GM12872 (cell line): Measurements from ENCODE around the gene DDA1.
A peak's percentile ranks its signal among the peaks of the same experiment; 100 is the strongest.

ENCODE experiments used
- CTCF ChIP-seq: IDR thresholded peaks from 3 replicates; pipeline ENCODE4 v1.5.1; 2011; ENCODE audit warnings: low read depth, mild to moderate bottlenecking, low read length, moderate library complexity; ENCODE audit not compliant: insufficient read depth

The DDA1 gene

GRCh38 chr19:17309198-17309964, at the start of gene DDA1:
Gene DDA1, plus strand, starts transcription at chr19:17309563. Its CDS starts 92 bp downstream, at chr19:17309655.
- TF ChIP-seq CTCF = no peak

- no peak for TF ChIP-seq CTCF
These were observed 49.4 kb upstream of the DDA1 start for GRCh38 chr19:17259934-17260333.

- peak; percentile 99 for TF ChIP-seq CTCF
These were observed 48.5 kb upstream of the DDA1 start for GRCh38 chr19:17260842-17261325.

GRCh38 chr19:17262557-17262956, 46.8 kb upstream of the DDA1 start:
- no peak for TF ChIP-seq CTCF

GRCh38 chr19:17263712-17264640, 45.4 kb upstream of the DDA1 start:
- no peak for TF ChIP-seq CTCF

GRCh38 chr19:17264641-17264979, 44.8 kb upstream of the DDA1 start, which contains the start of gene USHBP1:
Gene USHBP1, minus strand, starts transcription at chr19:17264745. Its CDS starts 446 bp downstream, at chr19:17264299.
- TF ChIP-seq CTCF = no peak

GRCh38 chr19:17266026-17266425, 43.3 kb upstream of the DDA1 start:
- TF ChIP-seq CTCF = no peak
